NAMALWA (cell line): ENCODE results near the gene MSL3.
A peak's percentile ranks its signal among the peaks of the same experiment; 100 is the strongest.

Source experiments
- DNase-seq: peaks from one replicate; pipeline ENCODE4 v3.0.0-alpha.2; 2015; ENCODE audit warnings: low spot score

Gene MSL3

GRCh38 chrX:11759172-11759460, 1.1 kb downstream of the MSL3 start:
- no peak for DNase-seq

GRCh38 chrX:11759461-11760311, 1.6 kb downstream of the MSL3 start:
- peak; percentile 92 for DNase-seq

- DNase-seq, result no peak
These were observed 2.9 kb downstream of the MSL3 start for GRCh38 chrX:11760958-11761357.

GRCh38 chrX:11764602-11765067, 6.6 kb downstream of the MSL3 start:
- DNase-seq, result no peak

- no peak for DNase-seq
These were observed 7.4 kb downstream of the MSL3 start for GRCh38 chrX:11765449-11765848.

- DNase-seq, result no peak
These were observed 8.4 kb downstream of the MSL3 start for GRCh38 chrX:11766487-11766886.

GRCh38 chrX:11768039-11768438, 10.0 kb downstream of the MSL3 start:
- DNase-seq, result no peak

- DNase-seq, result peak; percentile 70
These were observed 12.3 kb downstream of the MSL3 start for GRCh38 chrX:11770320-11770719.

GRCh38 chrX:11778230-11778629, 20.2 kb downstream of the MSL3 start:
- DNase-seq, result no peak

- DNase-seq, result no peak
These were observed 23.1 kb downstream of the MSL3 start for GRCh38 chrX:11781133-11781532.

- no peak for DNase-seq
These were observed 23.8 kb downstream of the MSL3 start for GRCh38 chrX:11781734-11782370.

- no peak for DNase-seq
These were observed 26.5 kb downstream of the MSL3 start for GRCh38 chrX:11784543-11784942.

- no peak for DNase-seq
These were observed 28.8 kb downstream of the MSL3 start for GRCh38 chrX:11786862-11787261.

GRCh38 chrX:11787564-11787963, 29.5 kb downstream of the MSL3 start:
- peak; percentile 4 for DNase-seq

GRCh38 chrX:11789809-11790208, 31.8 kb downstream of the MSL3 start:
- peak; percentile 12 for DNase-seq

GRCh38 chrX:11791090-11791489, 33.1 kb downstream of the MSL3 start:
- DNase-seq, result peak; percentile 2

GRCh38 chrX:11791537-11791936, 33.5 kb downstream of the MSL3 start:
- DNase-seq, result no peak

GRCh38 chrX:11792461-11793421, 34.7 kb downstream of the MSL3 start:
- peak; percentile 86 for DNase-seq

GRCh38 chrX:11793734-11794133, 35.7 kb downstream of the MSL3 start:
- DNase-seq, result no peak

- DNase-seq, result no peak
These were observed 55.3 kb downstream of the MSL3 start for GRCh38 chrX:11813341-11813740.
